Osteoblast (primary cell): ENCODE results near the gene AHCYL1. TPM values are rescaled to one million over a fixed set of nuclear protein-coding genes. Genes with fewer than 3 reads are reported as not detected.

Experiments
- DNase-seq: peaks from one replicate; pipeline ENCODE4 v3.0.0; 2011; ENCODE audit warnings: low spot score, mixed read lengths; ENCODE audit not compliant: insufficient read length; ENCODE audit errors: missing footprints
- H2AFZ ChIP-seq: 2 replicates; pipeline ENCODE4 v1.6.0; 2011; ENCODE audit warnings: mild to moderate bottlenecking, low read length
- H3K27ac ChIP-seq: 2 replicates; pipeline ENCODE4 v1.5.1; 2011; ENCODE audit warnings: mild to moderate bottlenecking, low read depth, low read length, moderate library complexity
- H3K27me3 ChIP-seq: 2 replicates; pipeline ENCODE4 v1.6.0; 2012; ENCODE audit warnings: mild to moderate bottlenecking, control low read depth, inconsistent platforms, low read length, moderate library complexity; ENCODE audit not compliant: insufficient read depth
- H3K36me3 ChIP-seq: 2 replicates; pipeline ENCODE4 v1.5.1; 2011; ENCODE audit warnings: mild to moderate bottlenecking, low read length, control low read depth, moderate library complexity; ENCODE audit not compliant: insufficient read depth
- H3K4me1 ChIP-seq: 2 replicates; pipeline ENCODE4 v1.5.1; 2011; ENCODE audit warnings: mild to moderate bottlenecking, low read length, control low read depth, moderate library complexity; ENCODE audit not compliant: insufficient read depth
- H3K4me2 ChIP-seq: 2 replicates; pipeline ENCODE4 v1.6.0; 2011; ENCODE audit warnings: mild to moderate bottlenecking, low read length; ENCODE audit not compliant: insufficient read depth
- H3K4me3 ChIP-seq: fragments of 200-600 bp; sonication (generic); 3 replicates; pipeline ENCODE4 v1.5.1; 2012; ENCODE audit warnings: mild to moderate bottlenecking, low read length, inconsistent platforms; ENCODE audit not compliant: insufficient read depth
- H3K79me2 ChIP-seq: 2 replicates; pipeline ENCODE4 v1.6.0; 2012; ENCODE audit warnings: mild to moderate bottlenecking, low read length, control low read depth, inconsistent platforms; ENCODE audit not compliant: insufficient read depth
- H3K9me3 ChIP-seq: 2 replicates; pipeline ENCODE4 v1.5.1; 2011; ENCODE audit warnings: low read depth, low read length, control low read depth
- H4K20me1 ChIP-seq: 2 replicates; pipeline ENCODE4 v1.6.0; 2012; ENCODE audit warnings: mild to moderate bottlenecking, low read length, control low read depth; ENCODE audit not compliant: insufficient read depth
- total RNA-seq: library from RNA; depleted of rRNA; stranded (reverse); fragments of >200 nt; gene quantifications from 2 replicates; pipeline ENCODE4 v1.2.3, GENCODE V29; 2012
- TF ChIP-seq, protein P1 (sequence below): IDR thresholded peaks from 2 replicates; pipeline ENCODE4 v1.5.1; 2011; ENCODE audit warnings: mild to moderate bottlenecking, low read depth, low read length, moderate library complexity; ENCODE audit errors: extremely low read depth

AHCYL1 gene
- total RNA-seq, 1 donor: 56.8 TPM

DNA sequence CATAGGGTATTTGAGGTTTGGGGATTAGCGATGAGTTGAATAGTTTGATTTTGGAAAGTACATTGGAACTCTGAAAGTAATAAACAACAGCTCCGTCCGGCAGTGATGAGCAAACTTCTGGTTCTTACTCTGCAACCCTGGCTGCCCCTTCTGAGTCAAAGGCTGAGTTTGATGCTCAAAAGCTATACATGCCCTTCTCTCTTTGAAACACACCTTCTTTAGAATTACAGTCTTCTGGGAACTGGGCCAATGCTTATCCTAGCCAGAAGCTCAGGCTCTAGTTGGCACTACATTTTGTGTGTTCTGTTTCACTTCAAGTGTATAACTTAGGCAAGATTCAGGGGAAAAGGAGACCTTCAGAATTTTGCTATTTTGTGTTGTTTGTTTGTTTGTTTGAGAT, 9.3 kb downstream of the AHCYL1 start:
- H3K36me3 ChIP-seq: peaks cover 24% of the 10 kb centered on the region
- H2AFZ ChIP-seq: no peak overlapping the region
- peaks cover 95% of the 10 kb centered on the region for H3K79me2 ChIP-seq
- H3K27ac ChIP-seq: peak overlapping the region; percentile 9
- H4K20me1 ChIP-seq: peaks cover 60% of the 10 kb centered on the region
- no peak overlapping the region for H3K4me2 ChIP-seq
- H3K4me1 ChIP-seq: peaks cover 12% of the 10 kb centered on the region
- no peaks in the 10 kb centered on the region for H3K27me3 ChIP-seq
- DNase-seq: no peak
- TF ChIP-seq, protein P1, sequence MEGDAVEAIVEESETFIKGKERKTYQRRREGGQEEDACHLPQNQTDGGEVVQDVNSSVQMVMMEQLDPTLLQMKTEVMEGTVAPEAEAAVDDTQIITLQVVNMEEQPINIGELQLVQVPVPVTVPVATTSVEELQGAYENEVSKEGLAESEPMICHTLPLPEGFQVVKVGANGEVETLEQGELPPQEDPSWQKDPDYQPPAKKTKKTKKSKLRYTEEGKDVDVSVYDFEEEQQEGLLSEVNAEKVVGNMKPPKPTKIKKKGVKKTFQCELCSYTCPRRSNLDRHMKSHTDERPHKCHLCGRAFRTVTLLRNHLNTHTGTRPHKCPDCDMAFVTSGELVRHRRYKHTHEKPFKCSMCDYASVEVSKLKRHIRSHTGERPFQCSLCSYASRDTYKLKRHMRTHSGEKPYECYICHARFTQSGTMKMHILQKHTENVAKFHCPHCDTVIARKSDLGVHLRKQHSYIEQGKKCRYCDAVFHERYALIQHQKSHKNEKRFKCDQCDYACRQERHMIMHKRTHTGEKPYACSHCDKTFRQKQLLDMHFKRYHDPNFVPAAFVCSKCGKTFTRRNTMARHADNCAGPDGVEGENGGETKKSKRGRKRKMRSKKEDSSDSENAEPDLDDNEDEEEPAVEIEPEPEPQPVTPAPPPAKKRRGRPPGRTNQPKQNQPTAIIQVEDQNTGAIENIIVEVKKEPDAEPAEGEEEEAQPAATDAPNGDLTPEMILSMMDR: no peak
- no peaks in the 10 kb centered on the region for H3K9me3 ChIP-seq
- no peak overlapping the region for H3K4me3 ChIP-seq

DNA sequence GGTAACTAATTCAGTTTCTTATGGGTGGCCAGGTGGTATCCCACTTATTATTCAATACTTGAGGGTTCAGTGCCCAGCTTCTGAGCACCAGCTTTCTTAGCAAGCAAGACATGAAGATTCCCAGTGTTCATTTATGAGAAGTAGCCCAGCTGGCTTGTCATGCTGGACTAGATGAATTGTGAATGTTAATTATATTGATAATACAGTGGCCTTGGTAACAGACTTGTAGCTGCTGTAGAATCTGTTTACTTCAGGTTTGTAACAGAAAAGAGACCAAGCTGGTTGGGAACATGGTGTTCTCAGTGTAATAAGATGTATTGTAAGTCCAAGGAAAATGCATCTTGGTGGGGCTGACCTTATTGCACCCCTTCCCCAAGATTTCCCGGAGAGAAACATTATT, 10.1 kb downstream of the AHCYL1 start:
- Histone ChIP-seq H3K27me3 (no peaks in the 10 kb centered on the region), H3K4me2 (no peak overlapping the region), H3K36me3 (peaks cover 17% of the 10 kb centered on the region), H4K20me1 (peaks cover 57% of the 10 kb centered on the region), H3K27ac (no peak overlapping the region), H2AFZ (no peak overlapping the region), H3K79me2 (peaks cover 94% of the 10 kb centered on the region), H3K4me3 (no peak overlapping the region), H3K9me3 (no peaks in the 10 kb centered on the region), H3K4me1 (peaks cover 12% of the 10 kb centered on the region)
- TF ChIP-seq, protein P1: no peak
- no peak for DNase-seq

DNA sequence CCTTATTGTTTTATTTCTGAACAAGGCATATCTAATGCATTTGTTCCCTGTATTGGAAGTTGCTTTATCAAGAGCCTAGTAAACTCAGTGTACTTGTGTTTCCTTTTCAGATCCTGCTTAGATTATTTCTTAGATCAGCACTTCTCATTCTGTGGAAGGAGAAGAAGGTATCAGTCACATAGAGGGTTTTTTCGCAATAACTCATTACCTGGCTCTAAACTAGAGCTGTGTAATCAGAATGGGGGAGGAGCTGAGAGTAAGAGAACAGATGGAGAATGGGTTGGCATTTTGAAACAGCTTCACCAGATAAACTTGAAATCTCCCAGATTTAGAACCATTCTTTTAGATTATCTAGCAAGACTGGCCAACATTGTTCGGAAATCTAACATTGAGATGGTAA, 11.0 kb downstream of the AHCYL1 start:
- TF ChIP-seq, protein P1: no peak
- Histone ChIP-seq H3K9me3 (no peaks in the 10 kb centered on the region), H3K79me2 (peaks cover 94% of the 10 kb centered on the region), H2AFZ (no peak overlapping the region), H3K4me2 (no peak overlapping the region), H3K27me3 (no peaks in the 10 kb centered on the region), H3K4me1 (peaks cover 5% of the 10 kb centered on the region), H3K4me3 (no peak overlapping the region), H3K27ac (peak overlapping the region; percentile 47), H3K36me3 (peaks cover 17% of the 10 kb centered on the region), H4K20me1 (peaks cover 53% of the 10 kb centered on the region)
- DNase-seq: no peak

DNA sequence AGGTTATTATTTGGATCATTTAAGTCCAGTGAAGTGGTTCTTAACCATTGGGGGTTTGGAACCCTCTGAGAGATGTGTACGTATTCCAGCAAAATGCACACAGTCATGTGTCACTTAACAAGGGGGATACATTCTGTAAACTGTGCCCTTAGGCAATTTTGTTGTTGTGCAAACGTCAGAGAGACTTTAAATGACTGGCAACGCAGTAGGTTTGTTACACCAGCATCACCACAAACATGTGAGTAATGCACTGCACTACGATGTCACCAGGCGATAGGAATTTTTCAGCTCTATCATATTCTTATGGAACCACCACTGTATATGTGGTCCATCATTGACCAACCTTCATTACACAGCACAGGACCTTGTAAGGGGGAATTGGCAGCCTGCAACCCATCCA, 11.9 kb downstream of the AHCYL1 start:
- TF ChIP-seq, protein P1: no peak
- Histone ChIP-seq H3K4me1 (peaks cover 5% of the 10 kb centered on the region), H3K79me2 (peaks cover 92% of the 10 kb centered on the region), H3K27ac (peak overlapping the region; percentile 47), H4K20me1 (peaks cover 48% of the 10 kb centered on the region), H3K4me3 (no peak overlapping the region), H3K27me3 (no peaks in the 10 kb centered on the region), H2AFZ (no peak overlapping the region), H3K4me2 (no peak overlapping the region), H3K36me3 (peaks cover 15% of the 10 kb centered on the region), H3K9me3 (no peaks in the 10 kb centered on the region)
- no peak for DNase-seq
